Caco-2 (cell line): ENCODE data around the gene SLC22A23. TPM values are rescaled to one million over a fixed set of nuclear protein-coding genes. Genes with fewer than 3 reads are reported as not detected.

Experiments
- BruUV-seq: library from RNA; stranded (reverse); fragments of 400-500 nt; replicated peaks from 2 replicates; lab custom pipeline; 2021; lab: Mats Ljungman, UMichigan
- CTCF ChIA-PET: fragments of 300-600 bp; sonication (Branson Sonifier 250); formaldehyde crosslinking; loops from one replicate; lab custom pipeline; 2022; ENCODE audit warnings: antibody characterized with exemption; lab: Charles Lee
- POLR2A ChIA-PET: fragments of 300-600 bp; sonication (Branson Sonifier 250); formaldehyde crosslinking; loops from one replicate; lab custom pipeline; 2022; ENCODE audit warnings: antibody characterized with exemption; lab: Charles Lee
- DNase-seq, 2 experiments: peaks; one replicate each; pipeline versions ENCODE4 v3.0.0 to v3.0.0-alpha.2; 2020 to 2022
- H3K27me3 ChIP-seq: replicated peaks from 2 replicates; pipeline ENCODE4 v1.6.0; 2011; ENCODE audit warnings: low read length; ENCODE audit not compliant: control insufficient read depth, insufficient read depth
- H3K36me3 ChIP-seq: 2 replicates; pipeline ENCODE4 v1.5.1; 2011; ENCODE audit warnings: low read length; ENCODE audit not compliant: control insufficient read depth, insufficient read depth
- H3K4me1 ChIP-seq: fragments of 250-450 bp; sonication (Bioruptor Pico); 2 replicates; pipeline ENCODE4 v1.5.1; 2020; ENCODE audit warnings: mild to moderate bottlenecking
- H3K4me3 ChIP-seq: 2 replicates; pipeline ENCODE4 v1.5.1; 2011; ENCODE audit warnings: low read depth, mild to moderate bottlenecking, control low read depth, low read length
- H3K9me3 ChIP-seq: fragments of 250-450 bp; sonication (Bioruptor Pico); 2 replicates; pipeline ENCODE4 v1.5.1; 2020; ENCODE audit warnings: mild to moderate bottlenecking, moderate library complexity
- H3K27ac Mint-ChIP-seq: one replicate; pipeline ENCODE4 v1.8.0; 2022; ENCODE audit warnings: mixed read lengths; ENCODE audit not compliant: unreplicated experiment
- H3K27me3 Mint-ChIP-seq: one replicate; pipeline ENCODE4 v1.8.0; 2022; ENCODE audit warnings: mixed read lengths; ENCODE audit not compliant: insufficient read depth, unreplicated experiment
- H3K36me3 Mint-ChIP-seq: one replicate; pipeline ENCODE4 v1.8.0; 2022; ENCODE audit warnings: mild to moderate bottlenecking, mixed read lengths; ENCODE audit not compliant: insufficient read depth, unreplicated experiment
- H3K4me1 Mint-ChIP-seq: one replicate; pipeline ENCODE4 v1.8.0; 2022; ENCODE audit warnings: low read depth, mixed read lengths; ENCODE audit not compliant: unreplicated experiment
- H3K4me3 Mint-ChIP-seq: one replicate; pipeline ENCODE4 v1.8.0; 2022; ENCODE audit warnings: mild to moderate bottlenecking, moderate library complexity, mixed read lengths; ENCODE audit not compliant: unreplicated experiment
- H3K9me3 Mint-ChIP-seq: one replicate; pipeline ENCODE4 v1.8.0; 2022; ENCODE audit warnings: mixed read lengths; ENCODE audit not compliant: unreplicated experiment
- CTCF ChIP-seq, 2 experiments: fragments of 200-600 bp in 1 of 2; IDR thresholded peaks; 1 replicate in 1 of 2; 2 replicates in 1 of 2; pipeline versions ENCODE4 v1.5.1 to v1.8.0; 2011 to 2022; ENCODE audit warnings: antibody characterized with exemption in 1 of 2, control low read depth in 1 of 2, inconsistent platforms in 1 of 2, low read depth in 1 of 2, low read length in 1 of 2, mild to moderate bottlenecking in 1 of 2, moderate library complexity in 1 of 2; ENCODE audit not compliant: insufficient read depth in 1 of 2, severe bottlenecking in 1 of 2, unreplicated experiment in 1 of 2
- intact Hi-C: fragments of 100-400 bp; cut with micrococcal nuclease; formaldehyde crosslinking; loops from one replicate; pipeline ENCODE4 v1.10.0; 2022; ENCODE audit not compliant: unreplicated experiment
- total RNA-seq: library from RNA; stranded (reverse); gene quantifications from 2 replicates; pipeline ENCODE4 v1.2.3, GENCODE V29; 2022

SLC22A23 gene
- total RNA-seq, 1 experiment from 2014 or later, result 45.5 TPM

- intact Hi-C loops, result no loop called here
- POLR2A ChIA-PET, result no interaction called here
- H3K27me3 ChIP-seq, result no peaks in the 10 kb centered on the region
Observed at GRCh38 chr6:3308106-3308505, 148.7 kb downstream of the SLC22A23 start.

GRCh38 chr6:3307436-3307835 is 149.4 kb downstream of the SLC22A23 start:
- Mint-ChIP-seq H3K27ac (no peak overlapping the region), H3K36me3 (peaks cover 49% of the 10 kb centered on the region), H3K9me3 (no peaks in the 10 kb centered on the region), H3K27me3 (no peaks in the 10 kb centered on the region), H3K4me3 (no peak overlapping the region), H3K4me1 (no peaks in the 10 kb centered on the region)
- no TSS peak for BruUV-seq
- Histone ChIP-seq H3K27me3 (no peaks in the 10 kb centered on the region), H3K4me3 (no peak overlapping the region), H3K4me1 (no peaks in the 10 kb centered on the region), H3K36me3 (peaks cover 1% of the 10 kb centered on the region; the same call in 1 of the 2 replicates), H3K9me3 (no peaks in the 10 kb centered on the region)
- no peak for TF ChIP-seq CTCF (IDR thresholded peaks at IDR 0.05; ENCODE audit: insufficient read depth in 1 of 2, low read depth in 1 of 2, low read length in 1 of 2, severe bottlenecking in 1 of 2, unreplicated experiment in 1 of 2)
- intact Hi-C loops, result no loop called here
- CTCF ChIA-PET, result no interaction called here
- DNase-seq, result no peak
- POLR2A ChIA-PET, result no interaction called here

More at GRCh38 chr6:3308106-3308505, 148.7 kb downstream of the SLC22A23 start:
- no peak for TF ChIP-seq CTCF (IDR thresholded peaks at IDR 0.05; ENCODE audit: insufficient read depth in 1 of 2, low read depth in 1 of 2, low read length in 1 of 2, severe bottlenecking in 1 of 2, unreplicated experiment in 1 of 2)
- Mint-ChIP-seq H3K36me3 (peaks cover 51% of the 10 kb centered on the region), H3K4me1 (no peaks in the 10 kb centered on the region), H3K27me3 (no peaks in the 10 kb centered on the region), H3K9me3 (no peaks in the 10 kb centered on the region), H3K4me3 (no peak overlapping the region), H3K27ac (no peak overlapping the region)
- CTCF ChIA-PET, result no interaction called here
- DNase-seq, result no peak
- Histone ChIP-seq H3K4me1 (no peaks in the 10 kb centered on the region), H3K36me3 (peaks cover 1% of the 10 kb centered on the region; the same call in 1 of the 2 replicates), H3K9me3 (no peaks in the 10 kb centered on the region), H3K4me3 (no peak overlapping the region)
- BruUV-seq, result no TSS peak

- POLR2A ChIA-PET, result no interaction called here
- Mint-ChIP-seq H3K4me1 (no peaks in the 10 kb centered on the region), H3K27ac (no peak overlapping the region), H3K9me3 (no peaks in the 10 kb centered on the region), H3K27me3 (no peaks in the 10 kb centered on the region), H3K36me3 (peaks cover 54% of the 10 kb centered on the region), H3K4me3 (no peak overlapping the region)
- Histone ChIP-seq H3K27me3 (no peaks in the 10 kb centered on the region), H3K4me3 (no peak overlapping the region), H3K36me3 (peaks cover 1% of the 10 kb centered on the region; the same call in 1 of the 2 replicates), H3K4me1 (no peaks in the 10 kb centered on the region), H3K9me3 (no peaks in the 10 kb centered on the region)
- no peak for TF ChIP-seq CTCF (IDR thresholded peaks at IDR 0.05; ENCODE audit: insufficient read depth in 1 of 2, low read depth in 1 of 2, low read length in 1 of 2, severe bottlenecking in 1 of 2, unreplicated experiment in 1 of 2)
- intact Hi-C loops, result no loop called here
- CTCF ChIA-PET, result no interaction called here
- BruUV-seq, result no TSS peak
- DNase-seq, result no peak
Observed at GRCh38 chr6:3306848-3307247, 150.0 kb downstream of the SLC22A23 start.
